ENCODE data around the gene WDR90. TPM values are rescaled to one million over a fixed set of nuclear protein-coding genes. Genes with fewer than 3 reads are reported as not detected.

Gene WDR90
- total RNA-seq, 1 experiment from 2014 or later = 68.2 TPM

- Histone ChIP-seq H2AK5ac (ENCODE audit: insufficient read length, low read length) (no peak overlapping the region), H2BK5ac (ENCODE audit: insufficient read length, low read length) (no peak overlapping the region), H3K4me2 (ENCODE audit: insufficient read depth, insufficient read length, low read length) (no peak overlapping the region), H3K14ac (ENCODE audit: insufficient read depth, low read length) (no peak overlapping the region), H2BK15ac (ENCODE audit: low read depth, low read length) (no peak overlapping the region), H3T11ph (ENCODE audit: low read length) (no peak overlapping the region), H3K23ac (ENCODE audit: insufficient read length, low read depth, low read length) (no peak overlapping the region), H3K9me3 (ENCODE audit: control insufficient read depth, low read depth, low read length) (no peaks in the 10 kb centered on the region), H2BK12ac (ENCODE audit: insufficient read length, low read depth, low read length) (no peak overlapping the region), H2BK120ac (ENCODE audit: low read depth, low read length, poor library complexity, severe bottlenecking) (no peak overlapping the region), H3K79me2 (ENCODE audit: insufficient read depth, low read length) (peaks cover 2% of the 10 kb centered on the region; the same call in 1 of the 2 replicates), H3K18ac (ENCODE audit: insufficient read length, low read depth, low read length) (no peak overlapping the region), H3K4ac (ENCODE audit: low read depth, low read length) (no peak overlapping the region), H4K20me1 (ENCODE audit: control insufficient read depth, insufficient read depth, insufficient read length) (no peaks in the 10 kb centered on the region), H2BK20ac (ENCODE audit: low read depth, low read length, poor library complexity, severe bottlenecking) (no peak overlapping the region), H4K5ac (ENCODE audit: insufficient read length, low read depth, low read length) (no peak overlapping the region), H2AFZ (ENCODE audit: low read length) (no peak overlapping the region), H3K27ac (ENCODE audit: insufficient read length, low read depth, low read length) (no peak overlapping the region), H3K9ac (ENCODE audit: extremely low read depth, insufficient read length, low read length) (no peak overlapping the region), H3K79me1 (ENCODE audit: insufficient read depth, low read depth, low read length, poor library complexity, severe bottlenecking) (no peaks in the 10 kb centered on the region), H4K8ac (replicated peaks; ENCODE audit: insufficient read length, low read depth, low read length) (no peak overlapping the region), H3K23me2 (ENCODE audit: insufficient read length, low read depth, low read length, poor library complexity, severe bottlenecking) (peaks cover 15% of the 10 kb centered on the region), H3K56ac (ENCODE audit: insufficient read length, low read depth, low read length) (no peak overlapping the region), H4K91ac (ENCODE audit: insufficient read length, low read depth, low read length) (no peak overlapping the region), H3K4me1 (ENCODE audit: insufficient read depth, low read length) (no peaks in the 10 kb centered on the region; the same call in 1 of the 2 replicates), H3K27me3 (ENCODE audit: insufficient read depth, low read length) (no peaks in the 10 kb centered on the region)
- no peak for DNase-seq
- peaks cover 2% of the 10 kb centered on the region; the same call in 1 of the 2 replicates for H3K27me3 Mint-ChIP-seq (ENCODE audit: low read depth)
- peaks cover 0 to 6% (median 1%) of the 10 kb centered on the region in 3 experiments; a peak in 4 of 7 replicates for H3K36me3 Mint-ChIP-seq (ENCODE audit: insufficient read depth in 1 of 3, low read depth in 3 of 3)
- TF ChIP-seq, protein P1, sequence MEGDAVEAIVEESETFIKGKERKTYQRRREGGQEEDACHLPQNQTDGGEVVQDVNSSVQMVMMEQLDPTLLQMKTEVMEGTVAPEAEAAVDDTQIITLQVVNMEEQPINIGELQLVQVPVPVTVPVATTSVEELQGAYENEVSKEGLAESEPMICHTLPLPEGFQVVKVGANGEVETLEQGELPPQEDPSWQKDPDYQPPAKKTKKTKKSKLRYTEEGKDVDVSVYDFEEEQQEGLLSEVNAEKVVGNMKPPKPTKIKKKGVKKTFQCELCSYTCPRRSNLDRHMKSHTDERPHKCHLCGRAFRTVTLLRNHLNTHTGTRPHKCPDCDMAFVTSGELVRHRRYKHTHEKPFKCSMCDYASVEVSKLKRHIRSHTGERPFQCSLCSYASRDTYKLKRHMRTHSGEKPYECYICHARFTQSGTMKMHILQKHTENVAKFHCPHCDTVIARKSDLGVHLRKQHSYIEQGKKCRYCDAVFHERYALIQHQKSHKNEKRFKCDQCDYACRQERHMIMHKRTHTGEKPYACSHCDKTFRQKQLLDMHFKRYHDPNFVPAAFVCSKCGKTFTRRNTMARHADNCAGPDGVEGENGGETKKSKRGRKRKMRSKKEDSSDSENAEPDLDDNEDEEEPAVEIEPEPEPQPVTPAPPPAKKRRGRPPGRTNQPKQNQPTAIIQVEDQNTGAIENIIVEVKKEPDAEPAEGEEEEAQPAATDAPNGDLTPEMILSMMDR (conservative IDR thresholded peaks at IDR 0.05) = no peak
- H3K9me3 Mint-ChIP-seq = peaks cover 3% of the 10 kb centered on the region in 2 experiments; a peak in 2 of 5 replicates
- H3K27ac Mint-ChIP-seq = no peak overlapping the region; a peak in 1 of 7 replicates
- WGBS (ENCODE audit: extremely low coverage, insufficient read length, low lambda C conversion rate) = no CpG with 5 or more reads among the region's 7 CpGs
- H3K4me3 Mint-ChIP-seq = peak overlapping the region; percentile 73 to 82; a peak in 4 of 5 replicates
- peaks cover 11 to 30% of the 10 kb centered on the region in 2 experiments for H3K4me1 Mint-ChIP-seq
Observed at GRCh38 chr16:634996-635395, 14.2 kb upstream of the WDR90 start.
